Breast epithelium (tissue), 3 donors: Measurements from ENCODE around the gene MRO.

Experiments used
- CTCF ChIP-seq, 3 donors: fragments of 450-650 bp; IDR thresholded peaks; one replicate each; pipeline ENCODE4 v1.5.1; 2016 to 2017; ENCODE audit warnings: antibody characterized with exemption in 3 of 3, mild to moderate bottlenecking in 3 of 3, moderate library complexity in 3 of 3
- POLR2AphosphoS5 ChIP-seq, 3 donors: sonication (generic); formaldehyde crosslinking; IDR thresholded peaks; one replicate each; pipeline ENCODE4 v1.6.1; 2017; ENCODE audit warnings: antibody characterized with exemption in 3 of 3

DNA sequence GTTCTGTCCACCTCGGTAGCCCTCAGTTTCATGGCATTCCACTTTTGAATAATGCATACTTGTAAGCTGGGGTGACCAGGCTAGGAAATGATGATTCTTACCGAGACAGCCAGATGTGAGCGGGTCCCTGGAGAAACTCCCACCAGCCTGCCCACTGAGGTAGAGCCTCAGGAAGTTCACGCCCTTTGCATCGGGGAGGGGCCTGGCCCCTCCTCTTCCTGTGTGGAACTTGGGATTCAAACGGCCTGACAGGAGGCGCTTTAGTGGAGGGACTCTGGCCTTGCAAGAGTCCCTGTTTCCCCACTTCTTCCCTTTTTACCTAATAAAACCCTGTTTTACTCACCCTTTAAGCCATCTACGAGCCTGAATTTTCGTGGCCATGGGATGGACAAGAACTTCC lies 44.6 kb downstream of the MRO start:
- TF ChIP-seq CTCF (IDR thresholded peaks at IDR 0.05) (no peak), POLR2AphosphoS5 (IDR thresholded peaks at IDR 0.05) (no peak)
